Measurements from ENCODE around the gene MAP3K19. TPM values are rescaled to one million over a fixed set of nuclear protein-coding genes. Genes with fewer than 3 reads are reported as not detected.

The MAP3K19 gene
- total RNA-seq, 2 donors from 2014 or later, result not detected

DNA sequence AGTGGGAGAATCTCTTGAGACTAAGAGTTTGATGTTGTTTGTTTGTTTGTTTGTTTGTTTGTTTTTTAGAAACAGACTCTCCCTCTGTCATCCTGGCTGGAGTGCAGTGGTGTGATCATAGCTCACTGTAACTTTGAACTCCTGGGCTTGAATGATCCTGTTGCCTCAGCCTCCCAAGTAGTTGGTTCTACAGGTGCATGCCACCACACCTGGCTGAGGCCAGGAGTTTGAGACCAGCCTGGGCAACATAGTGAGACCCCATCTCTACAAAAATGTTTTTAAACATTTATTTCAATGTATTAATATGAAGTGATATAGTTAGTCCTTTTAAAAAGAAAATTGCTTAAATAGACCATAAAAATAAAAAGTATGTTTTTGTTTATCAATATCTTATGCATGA is 35.6 kb downstream of the MAP3K19 start:
- TF ChIP-seq, protein P1, sequence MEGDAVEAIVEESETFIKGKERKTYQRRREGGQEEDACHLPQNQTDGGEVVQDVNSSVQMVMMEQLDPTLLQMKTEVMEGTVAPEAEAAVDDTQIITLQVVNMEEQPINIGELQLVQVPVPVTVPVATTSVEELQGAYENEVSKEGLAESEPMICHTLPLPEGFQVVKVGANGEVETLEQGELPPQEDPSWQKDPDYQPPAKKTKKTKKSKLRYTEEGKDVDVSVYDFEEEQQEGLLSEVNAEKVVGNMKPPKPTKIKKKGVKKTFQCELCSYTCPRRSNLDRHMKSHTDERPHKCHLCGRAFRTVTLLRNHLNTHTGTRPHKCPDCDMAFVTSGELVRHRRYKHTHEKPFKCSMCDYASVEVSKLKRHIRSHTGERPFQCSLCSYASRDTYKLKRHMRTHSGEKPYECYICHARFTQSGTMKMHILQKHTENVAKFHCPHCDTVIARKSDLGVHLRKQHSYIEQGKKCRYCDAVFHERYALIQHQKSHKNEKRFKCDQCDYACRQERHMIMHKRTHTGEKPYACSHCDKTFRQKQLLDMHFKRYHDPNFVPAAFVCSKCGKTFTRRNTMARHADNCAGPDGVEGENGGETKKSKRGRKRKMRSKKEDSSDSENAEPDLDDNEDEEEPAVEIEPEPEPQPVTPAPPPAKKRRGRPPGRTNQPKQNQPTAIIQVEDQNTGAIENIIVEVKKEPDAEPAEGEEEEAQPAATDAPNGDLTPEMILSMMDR (IDR thresholded peaks at IDR 0.05), result no peak
- no peak for TF ChIP-seq POLR2A (IDR thresholded peaks at IDR 0.05)
- H3K27me3 ChIP-seq, result no peaks in the 10 kb centered on the region
- no peaks in the 10 kb centered on the region for H3K9me3 ChIP-seq
- no peak overlapping the region for H3K27ac ChIP-seq
- no peaks in the 10 kb centered on the region for H3K4me1 ChIP-seq
- DNase-seq (no peak), ATAC-seq (no peak)
- intact Hi-C loops (cut with DNase I), result no loop called here
- H3K4me3 ChIP-seq, result no peak overlapping the region
- H3K36me3 ChIP-seq (replicated peaks in 1 of 2; ENCODE audit: insufficient read depth in 1 of 2, low read depth in 2 of 2), result no peaks in the 10 kb centered on the region

DNA sequence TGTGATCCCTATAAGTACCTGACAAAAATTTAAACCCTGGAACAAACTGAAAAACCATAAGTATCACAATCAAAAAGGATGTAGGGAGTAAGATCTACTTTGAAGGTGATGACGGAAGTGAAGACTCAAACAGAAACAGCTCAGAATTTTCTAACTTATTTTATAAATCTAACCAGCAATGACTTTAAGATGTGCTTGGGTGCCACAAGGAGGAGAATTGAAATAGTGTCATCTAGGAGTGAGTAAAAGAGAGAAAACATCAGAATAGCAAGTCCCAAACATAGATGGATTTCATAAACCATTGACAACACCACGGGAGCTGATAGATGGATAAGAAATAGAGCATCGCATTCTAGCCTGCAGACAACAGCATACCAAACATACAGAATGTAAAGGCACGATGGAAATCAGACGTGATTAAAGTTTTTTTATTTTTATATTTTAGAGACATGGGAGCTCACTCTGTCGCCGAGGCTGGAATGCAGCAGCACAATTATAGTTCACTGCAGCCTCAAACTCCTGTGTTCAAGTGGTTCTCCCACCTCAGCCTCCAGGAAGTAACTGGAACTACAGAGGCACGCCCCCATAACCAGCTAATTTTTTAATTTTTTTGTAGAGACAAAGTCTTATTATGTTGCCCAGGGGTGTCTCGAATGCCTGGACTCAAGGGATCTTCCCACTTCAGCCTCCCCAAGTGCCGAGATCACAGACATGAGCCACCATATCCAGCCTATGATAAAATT is 36.9 kb downstream of the MAP3K19 start:
- DNase-seq (no peak), ATAC-seq (no peak)
- TF ChIP-seq, protein P1 (IDR thresholded peaks at IDR 0.05), result no peak
- TF ChIP-seq POLR2A (IDR thresholded peaks at IDR 0.05), result no peak
- Histone ChIP-seq H3K4me3 (no peak overlapping the region), H3K4me1 (no peaks in the 10 kb centered on the region), H3K36me3 (replicated peaks in 1 of 2; ENCODE audit: insufficient read depth in 1 of 2, low read depth in 2 of 2) (no peaks in the 10 kb centered on the region), H3K27me3 (no peaks in the 10 kb centered on the region), H3K27ac (no peak overlapping the region), H3K9me3 (no peaks in the 10 kb centered on the region)
- intact Hi-C loops (cut with DNase I), result no loop called here
- 70 to 75% methylated on average over 10 of the region's 10 CpGs for WGBS, 2 donors

DNA sequence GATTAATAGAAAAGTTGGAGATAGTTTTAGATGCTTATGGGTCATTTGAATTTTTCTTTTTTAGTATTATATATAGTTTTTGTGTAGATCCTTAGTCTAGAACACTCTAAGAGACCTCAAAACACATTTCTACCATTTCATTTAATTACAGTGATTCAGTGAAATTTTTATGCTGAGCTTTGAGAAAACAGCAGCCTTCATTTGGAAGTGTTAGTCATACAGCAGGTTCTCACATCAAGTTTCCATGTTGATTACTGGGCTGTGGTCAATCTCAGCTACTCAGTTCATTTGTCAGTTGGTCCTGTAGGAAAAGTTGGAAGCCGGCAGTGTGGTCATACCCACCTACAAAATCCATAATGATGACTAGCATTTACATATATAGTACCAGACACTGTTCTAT is 37.9 kb downstream of the MAP3K19 start:
- peaks cover 2% of the 10 kb centered on the region for H3K4me1 ChIP-seq
- H3K4me3 ChIP-seq, result no peak overlapping the region
- intact Hi-C loops (cut with DNase I), result loop anchor here (5.0 kb wide), 1 partner anchor 703 kb away; no protein-coding TSS in a partner anchor
- DNase-seq (no peak), ATAC-seq (no peak)
- 100% methylated on average over 1 of the region's 1 CpG for WGBS, 2 donors
- H3K36me3 ChIP-seq (replicated peaks in 1 of 2; ENCODE audit: insufficient read depth in 1 of 2, low read depth in 2 of 2), result no peaks in the 10 kb centered on the region
- H3K9me3 ChIP-seq, result no peaks in the 10 kb centered on the region
- no peak overlapping the region for H3K27ac ChIP-seq
- no peak for TF ChIP-seq POLR2A (IDR thresholded peaks at IDR 0.05)
- TF ChIP-seq, protein P1 (IDR thresholded peaks at IDR 0.05), result no peak
- peaks cover 0 to 5% of the 10 kb centered on the region in 2 donors for H3K27me3 ChIP-seq

DNA sequence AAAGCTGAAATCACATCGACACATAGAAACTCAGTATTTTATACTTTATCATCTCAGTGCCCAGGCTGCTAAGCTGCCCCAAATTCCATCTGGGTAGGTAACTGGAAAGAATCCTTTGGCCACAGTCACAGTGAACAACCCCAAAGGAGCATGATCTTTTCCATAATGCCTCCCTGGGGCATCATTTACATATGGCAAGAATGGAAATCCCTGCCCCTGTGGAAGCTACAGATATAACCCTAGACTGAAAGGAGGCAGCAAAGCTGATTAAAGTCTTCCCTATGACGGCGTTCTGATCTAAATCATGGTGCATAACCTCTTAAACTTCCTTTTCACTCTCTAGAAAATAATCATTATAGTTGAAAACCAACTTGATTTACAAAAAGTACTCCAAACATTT is 41.5 kb downstream of the MAP3K19 start:
- 64 to 74% methylated on average over 3 of the region's 3 CpGs for WGBS, 2 donors
- no peaks in the 10 kb centered on the region for H3K36me3 ChIP-seq (replicated peaks in 1 of 2; ENCODE audit: insufficient read depth in 1 of 2, low read depth in 2 of 2)
- peaks cover 0 to 5% of the 10 kb centered on the region in 2 donors for H3K27me3 ChIP-seq
- intact Hi-C loops (cut with DNase I), result loop anchor here (5.0 kb wide), 1 partner anchor 707 kb away; no protein-coding TSS in a partner anchor
- no peak for TF ChIP-seq POLR2A (IDR thresholded peaks at IDR 0.05)
- TF ChIP-seq, protein P1 (IDR thresholded peaks at IDR 0.05), result no peak
- H3K27ac ChIP-seq, result no peak overlapping the region
- no peaks in the 10 kb centered on the region for H3K9me3 ChIP-seq
- ATAC-seq (no peak), DNase-seq (no peak)
- H3K4me1 ChIP-seq, result peaks cover 7% of the 10 kb centered on the region
- no peak overlapping the region for H3K4me3 ChIP-seq
